H1 (cell line): ENCODE measurements around the gene RPTOR. TPM values are rescaled to one million over a fixed set of nuclear protein-coding genes. Genes with fewer than 3 reads are reported as not detected.

Source experiments
- CTCF ChIA-PET: fragments of 300-600 bp; sonication (Branson Sonifier 250); formaldehyde crosslinking; loops from one replicate; lab custom pipeline; 2021; ENCODE audit not compliant: partially characterized antibody; lab: Charles Lee
- POLR2A ChIA-PET: fragments of 300-600 bp; sonication (Branson Sonifier 250); formaldehyde crosslinking; loops from one replicate; lab custom pipeline; 2021; ENCODE audit warnings: inconsistent platforms; ENCODE audit not compliant: partially characterized antibody; lab: Charles Lee
- DNase-seq, 2 experiments: peaks; one replicate each; pipeline versions ENCODE4 v3.0.0 to v3.0.0-alpha.2; 2010 to 2022; ENCODE audit warnings: low spot score in 2 of 2, low read depth in 1 of 2, mixed read lengths in 1 of 2
- FAIRE-seq: peaks from 2 replicates; lab custom pipeline; 2011; peaks lifted over from hg19 to GRCh38; lab: Jason Lieb, UNC
- H2AFZ ChIP-seq: 2 replicates; pipeline ENCODE4 v1.8.1; 2012; ENCODE audit warnings: low read length, inconsistent platforms
- H2AK5ac ChIP-seq: 2 replicates; pipeline ENCODE4 v1.6.1; 2013; ENCODE audit warnings: low read depth, low read length
- H2BK120ac ChIP-seq: replicated peaks from 2 replicates; pipeline ENCODE3; 2013; ENCODE audit warnings: low read depth, low read length, inconsistent platforms
- H2BK12ac ChIP-seq: 2 replicates; pipeline ENCODE4 v1.6.1; 2013; ENCODE audit warnings: low read depth, low read length
- H2BK15ac ChIP-seq: 2 replicates; pipeline ENCODE4 v1.6.1; 2013; ENCODE audit warnings: low read length
- H2BK20ac ChIP-seq: 2 replicates; pipeline ENCODE4 v1.6.1; 2013; ENCODE audit warnings: low read length
- H2BK5ac ChIP-seq: 2 replicates; pipeline ENCODE4 v1.6.1; 2013; ENCODE audit warnings: low read depth, low read length
- H3K14ac ChIP-seq: 2 replicates; pipeline ENCODE4 v1.6.1; 2013; ENCODE audit warnings: inconsistent platforms; ENCODE audit not compliant: insufficient read length
- H3K18ac ChIP-seq: 2 replicates; pipeline ENCODE4 v1.6.1; 2013; ENCODE audit warnings: low read length; ENCODE audit errors: extremely low read depth
- H3K23ac ChIP-seq: 2 replicates; pipeline ENCODE4 v1.6.1; 2013; ENCODE audit warnings: inconsistent platforms; ENCODE audit not compliant: insufficient read length
- H3K23me2 ChIP-seq: 2 replicates; pipeline ENCODE4 v1.6.1; 2013; ENCODE audit warnings: low read depth, low read length
- H3K27ac ChIP-seq: 2 replicates; pipeline ENCODE4 v1.6.1; 2011; ENCODE audit warnings: low read depth, low read length, inconsistent platforms
- H3K27me3 ChIP-seq, 4 experiments: replicated peaks in 1 of 4; 1 replicate in 1 of 4; 2 replicates in 3 of 4; pipeline versions ENCODE4 v1.6.1 to v1.8.1; 2011 to 2013; ENCODE audit warnings: low read length in 3 of 4, mild to moderate bottlenecking in 3 of 4, inconsistent platforms in 2 of 4, mixed read lengths in 2 of 4, moderate library complexity in 1 of 4; ENCODE audit not compliant: control insufficient read depth in 3 of 4, insufficient read depth in 3 of 4; ENCODE audit errors: extremely low read depth in 1 of 4
- H3K36me3 ChIP-seq, 4 experiments: 2 replicates each; pipeline versions ENCODE4 v1.6.1 to v1.8.1; 2011 to 2013; ENCODE audit warnings: mild to moderate bottlenecking in 4 of 4, low read length in 3 of 4, moderate library complexity in 2 of 4, control low read depth in 1 of 4, inconsistent platforms in 1 of 4; ENCODE audit not compliant: insufficient read depth in 4 of 4, control insufficient read depth in 2 of 4
- H3K4ac ChIP-seq: replicated peaks from 2 replicates; pipeline ENCODE3; 2013; ENCODE audit warnings: low read length, low read depth, mixed read lengths, inconsistent platforms; ENCODE audit not compliant: insufficient read length
- H3K4me1 ChIP-seq, 4 experiments: replicated peaks in 1 of 4; 1 replicate in 1 of 4; 2 replicates in 3 of 4; pipeline versions ENCODE4 v1.6.1 to v1.8.1; 2011 to 2013; ENCODE audit warnings: low read length in 3 of 4, inconsistent platforms in 2 of 4, mixed read lengths in 1 of 4; ENCODE audit not compliant: insufficient read depth in 4 of 4, control insufficient read depth in 3 of 4
- H3K4me2 ChIP-seq, 2 experiments: 2 replicates each; pipeline versions ENCODE4 v1.6.1 to v1.8.1; 2011 to 2013; ENCODE audit warnings: low read depth in 2 of 2, low read length in 2 of 2, control low read depth in 1 of 2, inconsistent platforms in 1 of 2, mild to moderate bottlenecking in 1 of 2; ENCODE audit not compliant: insufficient read depth in 1 of 2
- H3K4me3 ChIP-seq, 4 experiments: fragments of 200-600, 300-600 bp in 1 of 4; sonication (generic), shearing (Covaris generic), sonication (Bioruptor Twin) in 1 of 4; 2 replicates each; pipeline versions ENCODE4 v1.5.1 to v1.8.1; 2011 to 2016; ENCODE audit warnings: low read length in 4 of 4, low read depth in 3 of 4, control low read depth in 2 of 4, inconsistent platforms in 2 of 4, mild to moderate bottlenecking in 2 of 4, mixed read lengths in 1 of 4, moderate library complexity in 1 of 4; ENCODE audit not compliant: insufficient read depth in 2 of 4; ENCODE audit errors: extremely low read depth in 1 of 4
- H3K56ac ChIP-seq: replicated peaks from 2 replicates; pipeline ENCODE3; 2013; ENCODE audit warnings: low read depth, mild to moderate bottlenecking, mixed read lengths, low read length, inconsistent platforms; ENCODE audit not compliant: insufficient read length
- H3K79me1 ChIP-seq: 2 replicates; pipeline ENCODE4 v1.6.1; 2013; ENCODE audit warnings: low read depth, low read length, control low read depth
- H3K79me2 ChIP-seq, 2 experiments: 2 replicates each; pipeline versions ENCODE4 v1.6.1 to v1.8.1; 2012 to 2013; ENCODE audit warnings: low read length in 2 of 2, mild to moderate bottlenecking in 2 of 2, inconsistent platforms in 1 of 2; ENCODE audit not compliant: insufficient read depth in 2 of 2, control insufficient read depth in 1 of 2
- H3K9ac ChIP-seq, 4 experiments: replicated peaks in 1 of 4; 1 replicate in 1 of 4; 2 replicates in 3 of 4; pipeline versions ENCODE4 v1.6.1 to v1.8.1; 2011 to 2013; ENCODE audit warnings: low read depth in 3 of 4, low read length in 3 of 4, control low read depth in 2 of 4, mild to moderate bottlenecking in 2 of 4, moderate library complexity in 2 of 4, inconsistent platforms in 1 of 4; ENCODE audit errors: extremely low read depth in 1 of 4
- H3K9me3 ChIP-seq, 2 experiments: 2 replicates each; pipeline versions ENCODE4 v1.6.1 to v1.8.1; 2012 to 2013; ENCODE audit warnings: mild to moderate bottlenecking in 2 of 2, moderate library complexity in 2 of 2, control low read depth in 1 of 2, inconsistent platforms in 1 of 2, low read depth in 1 of 2, low read length in 1 of 2, mixed read lengths in 1 of 2; ENCODE audit not compliant: insufficient read depth in 2 of 2
- H4K20me1 ChIP-seq, 2 experiments: replicated peaks in 1 of 2; 2 replicates each; pipeline versions ENCODE3 to v1.8.1; 2011 to 2013; ENCODE audit warnings: inconsistent platforms in 2 of 2, low read length in 2 of 2, mild to moderate bottlenecking in 1 of 2; ENCODE audit not compliant: insufficient read depth in 2 of 2, control insufficient read depth in 1 of 2
- H4K5ac ChIP-seq: 2 replicates; pipeline ENCODE4 v1.6.1; 2013; ENCODE audit warnings: low read length, low read depth, mixed read lengths, inconsistent platforms; ENCODE audit not compliant: insufficient read length
- H4K8ac ChIP-seq: 2 replicates; pipeline ENCODE4 v1.8.0; 2013; ENCODE audit warnings: mild to moderate bottlenecking, moderate library complexity, low read length, inconsistent platforms; ENCODE audit not compliant: insufficient read depth; ENCODE audit errors: extremely low read depth
- H4K91ac ChIP-seq: replicated peaks from 2 replicates; pipeline ENCODE3; 2013; ENCODE audit warnings: low read length, mixed read lengths, inconsistent platforms; ENCODE audit not compliant: insufficient read length
- BACH1 ChIP-seq: IDR thresholded peaks from 2 replicates; pipeline ENCODE4 v1.6.1; 2012; ENCODE audit warnings: low read length, improper control_type of control experiment
- BCL11A ChIP-seq, 2 experiments: IDR thresholded peaks; one replicate each; pipeline ENCODE4 v1.6.1; 2011; ENCODE audit warnings: low read depth in 2 of 2, low read length in 2 of 2, mild to moderate bottlenecking in 2 of 2
- CHD1 ChIP-seq: IDR thresholded peaks from 2 replicates; pipeline ENCODE4 v1.6.1; 2012; ENCODE audit warnings: low read depth, low read length, improper control_type of control experiment
- CHD2 ChIP-seq: IDR thresholded peaks from 2 replicates; pipeline ENCODE4 v1.6.1; 2012; ENCODE audit warnings: low read length, improper control_type of control experiment
- CREB1 ChIP-seq: IDR thresholded peaks from 2 replicates; pipeline ENCODE4 v1.6.1; 2012; ENCODE audit warnings: inconsistent platforms
- FOSL1 ChIP-seq: IDR thresholded peaks from 2 replicates; pipeline ENCODE4 v1.6.1; 2011; ENCODE audit warnings: mild to moderate bottlenecking, low read depth, low read length, moderate library complexity; ENCODE audit not compliant: insufficient read depth
- GABPA ChIP-seq: IDR thresholded peaks from 2 replicates; pipeline ENCODE4 v1.6.1; 2011; ENCODE audit warnings: mild to moderate bottlenecking, low read length, moderate library complexity, borderline replicate concordance; ENCODE audit not compliant: insufficient read depth
- PHF8 ChIP-seq: fragments of 200-600 bp; sonication (generic); conservative IDR thresholded peaks from 2 replicates; pipeline ENCODE4 v1.7.1; 2012; ENCODE audit warnings: low read depth, mild to moderate bottlenecking, inconsistent platforms, low read length, moderate library complexity
- SAP30 ChIP-seq: fragments of 300-600 bp; sonication (generic); IDR thresholded peaks from 2 replicates; pipeline ENCODE4 v1.7.1; 2012; ENCODE audit warnings: low read length, moderate library complexity, mild to moderate bottlenecking, inconsistent platforms; ENCODE audit not compliant: insufficient read depth, insufficient replicate concordance
- SP2 ChIP-seq: IDR thresholded peaks from 2 replicates; pipeline ENCODE4 v1.6.1; 2012; ENCODE audit warnings: mild to moderate bottlenecking, low read length, inconsistent platforms
- SRF ChIP-seq: IDR thresholded peaks from 2 replicates; pipeline ENCODE4 v1.6.1; 2011; ENCODE audit warnings: mild to moderate bottlenecking, low read depth, low read length, moderate library complexity
- SUZ12 ChIP-seq: fragments of 200-600 bp; sonication (generic); IDR thresholded peaks from 2 replicates; pipeline ENCODE4 v1.6.1; 2012; ENCODE audit warnings: mild to moderate bottlenecking, inconsistent platforms, low read length, moderate library complexity, mixed read lengths
- TBP ChIP-seq: IDR thresholded peaks from 2 replicates; pipeline ENCODE4 v1.6.1; 2011; ENCODE audit warnings: low read depth, low read length, improper control_type of control experiment
- YY1 ChIP-seq: IDR thresholded peaks from 2 replicates; pipeline ENCODE4 v1.6.1; 2011; ENCODE audit warnings: low read depth, mild to moderate bottlenecking, low read length
- whole genome bisulfite sequencing, 2 experiments: shearing (Covaris generic) in 1 of 2; methylation state at CpG; one replicate each; pipeline versions ENCODE4 v1.1.6 to v1.1.7; 2013 to 2015; ENCODE audit warnings: low lambda C conversion rate in 2 of 2, mixed read lengths in 2 of 2, inconsistent platforms in 1 of 2, low coverage in 1 of 2, missing lambda C conversion rate in 1 of 2; ENCODE audit not compliant: insufficient replicate concordance in 2 of 2, insufficient coverage in 1 of 2, insufficient read length in 1 of 2; ENCODE audit errors: extremely low coverage in 1 of 2, missing lambda C conversion rate in 1 of 2; 5-methylcytosine and 5-hydroxymethylcytosine counted together
- polyA plus RNA-seq, 7 experiments: library from polyadenylated mRNA; depleted of rRNA in 3 of 7; stranded (reverse) in 5 of 7; unstranded in 2 of 7; fragments of >200 nt in 5 of 7; fragments of 200-250 nt in 2 of 7; gene quantifications; 1 replicate in 5 of 7; 2 replicates in 1 of 7; 4 replicates in 1 of 7; pipeline versions ENCODE4 v1.2.1 to v1.2.3, GENCODE V29; 2011 to 2013; ENCODE audit warnings: missing spikeins in 2 of 7, mixed read lengths in 2 of 7
- total RNA-seq: library from RNA; stranded (reverse); fragmentation: NEBNext Ultra II Directional; extraction: Animal tissue kit (Norgen Biotek cat#: 25700); gene quantifications from 2 replicates; pipeline ENCODE4 v1.2.1, GENCODE V29; 2021

RPTOR gene
- total and polyA plus RNA-seq, 2 of the 8 experiments (the other 6 are each of a cell fraction or from before 2014, with no cell fraction given) = 6.9 to 28.7 TPM

- Histone ChIP-seq H2AFZ (no peak overlapping the region), H3K14ac (no peak overlapping the region), H3K4me3 (no peak overlapping the region), H2BK5ac (no peak overlapping the region), H4K5ac (no peak overlapping the region), H3K79me1 (no peaks in the 10 kb centered on the region; the same call in 1 of the 2 replicates), H3K27me3 (no peaks in the 10 kb centered on the region), H3K36me3 (no peaks in the 10 kb centered on the region), H3K27ac (no peak overlapping the region), H4K20me1 (peaks cover 0 to 2% of the 10 kb centered on the region in 2 experiments), H2AK5ac (no peak overlapping the region), H3K4me1 (peaks cover 0 to 3% (median 2%) of the 10 kb centered on the region in 4 experiments; a peak in 3 of 7 replicates), H2BK15ac (no peak overlapping the region), H3K9me3 (no peaks in the 10 kb centered on the region), H4K8ac (no peak overlapping the region), H2BK20ac (no peak overlapping the region), H2BK120ac (no peak overlapping the region), H3K56ac (no peak overlapping the region), H3K23me2 (no peaks in the 10 kb centered on the region), H3K4ac (no peak overlapping the region), H3K23ac (no peak overlapping the region), H3K79me2 (no peaks in the 10 kb centered on the region), H2BK12ac (no peak overlapping the region), H3K18ac (no peak overlapping the region), H4K91ac (no peak overlapping the region), H3K9ac (no peak overlapping the region), H3K4me2 (no peak overlapping the region)
- ChIA-PET CTCF (interaction anchor here (1.0 to 2.0 kb wide), 4 partner anchors 14 to 97 kb away, joined by 4 to 5 read pairs (median 4); no protein-coding TSS in a partner anchor), POLR2A (interaction anchor here (0.6 to 2.1 kb wide), 2 partner anchors 9 to 1900 kb away, joined by 4 to 9 read pairs; no protein-coding TSS in a partner anchor)
- TF ChIP-seq CHD2 = no peak
- no peak for TF ChIP-seq YY1
- TF ChIP-seq BACH1 = 0 out of 2 replicates have a peak, but pooled peaks have one; percentile 29
- no peak for TF ChIP-seq SAP30
- no peak for TF ChIP-seq PHF8
- TF ChIP-seq TBP = no peak
- TF ChIP-seq GABPA = no peak
- TF ChIP-seq FOSL1 = no peak
- no peak for TF ChIP-seq BCL11A (IDR thresholded peaks at IDR 0.05; ENCODE audit: low read depth in 2 of 2, low read length in 2 of 2)
- TF ChIP-seq SUZ12 = peak; percentile 8; the same call in 1 of the 2 replicates
- TF ChIP-seq SRF = no peak
- no peak for TF ChIP-seq CREB1
- TF ChIP-seq SP2 = no peak
- TF ChIP-seq CHD1 = no peak
- 93% methylated on average over 10 of the region's 10 CpGs; no CpG with 5 or more reads in 1 of the 2 experiments for WGBS, 2 experiments
- DNase-seq = no peak
- FAIRE-seq = no peak
These were observed 273.2 kb downstream of the RPTOR start for GRCh38 chr17:80817861-80818260.
